ENCODE data around the gene CLCN5.

The CLCN5 gene

DNA sequence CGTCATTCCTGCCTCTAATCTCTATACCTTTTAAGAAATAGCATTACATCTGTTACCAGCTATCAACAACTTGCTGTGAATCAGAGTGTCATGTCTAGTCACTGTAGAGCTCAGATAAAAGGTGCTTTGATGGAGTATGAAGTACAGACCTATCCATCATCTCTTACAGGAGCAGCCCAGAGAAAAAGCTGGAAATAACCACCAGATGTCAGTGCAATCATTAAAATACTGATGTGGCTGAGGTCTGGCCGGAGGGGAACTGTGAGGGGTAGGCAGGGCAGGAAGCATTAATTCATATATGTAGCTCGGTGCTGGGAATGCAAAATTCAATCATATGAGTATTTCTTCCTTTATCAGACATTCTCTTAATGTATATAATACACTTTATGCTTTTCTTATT is 177.8 kb downstream of the CLCN5 start:
- Histone ChIP-seq H4K20me1 (ENCODE audit: low read depth, low read length) (no peaks in the 10 kb centered on the region), H3K36me3 (ENCODE audit: low read length) (no peaks in the 10 kb centered on the region), H3K4me2 (ENCODE audit: low read depth, low read length, poor library complexity, severe bottlenecking) (no peak overlapping the region), H2AFZ (ENCODE audit: low read depth, low read length, severe bottlenecking) (no peak overlapping the region), H3K9ac (ENCODE audit: low read length) (no peak overlapping the region), H3K9me3 (ENCODE audit: insufficient read depth, low read length) (no peaks in the 10 kb centered on the region), H3K27me3 (ENCODE audit: low read length) (no peaks in the 10 kb centered on the region), H3K9me2 (replicated peaks; ENCODE audit: insufficient read depth, low read length) (no peaks in the 10 kb centered on the region), H3K79me2 (ENCODE audit: insufficient read depth, low read length) (no peaks in the 10 kb centered on the region), H3F3A (ENCODE audit: insufficient read depth) (no peaks in the 10 kb centered on the region), H3K4me3 (ENCODE audit: insufficient read depth, low read length, poor library complexity, severe bottlenecking) (no peak overlapping the region), H3K27ac (ENCODE audit: low read depth, low read length) (no peak overlapping the region)
- no peak for TF ChIP-seq EZH2phosphoT487 (conservative IDR thresholded peaks at IDR 0.05; ENCODE audit: low read length)
- TF ChIP-seq, protein P1, sequence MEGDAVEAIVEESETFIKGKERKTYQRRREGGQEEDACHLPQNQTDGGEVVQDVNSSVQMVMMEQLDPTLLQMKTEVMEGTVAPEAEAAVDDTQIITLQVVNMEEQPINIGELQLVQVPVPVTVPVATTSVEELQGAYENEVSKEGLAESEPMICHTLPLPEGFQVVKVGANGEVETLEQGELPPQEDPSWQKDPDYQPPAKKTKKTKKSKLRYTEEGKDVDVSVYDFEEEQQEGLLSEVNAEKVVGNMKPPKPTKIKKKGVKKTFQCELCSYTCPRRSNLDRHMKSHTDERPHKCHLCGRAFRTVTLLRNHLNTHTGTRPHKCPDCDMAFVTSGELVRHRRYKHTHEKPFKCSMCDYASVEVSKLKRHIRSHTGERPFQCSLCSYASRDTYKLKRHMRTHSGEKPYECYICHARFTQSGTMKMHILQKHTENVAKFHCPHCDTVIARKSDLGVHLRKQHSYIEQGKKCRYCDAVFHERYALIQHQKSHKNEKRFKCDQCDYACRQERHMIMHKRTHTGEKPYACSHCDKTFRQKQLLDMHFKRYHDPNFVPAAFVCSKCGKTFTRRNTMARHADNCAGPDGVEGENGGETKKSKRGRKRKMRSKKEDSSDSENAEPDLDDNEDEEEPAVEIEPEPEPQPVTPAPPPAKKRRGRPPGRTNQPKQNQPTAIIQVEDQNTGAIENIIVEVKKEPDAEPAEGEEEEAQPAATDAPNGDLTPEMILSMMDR (IDR thresholded peaks at IDR 0.05; ENCODE audit: insufficient read depth, low read length, poor library complexity, severe bottlenecking): no peak

DNA sequence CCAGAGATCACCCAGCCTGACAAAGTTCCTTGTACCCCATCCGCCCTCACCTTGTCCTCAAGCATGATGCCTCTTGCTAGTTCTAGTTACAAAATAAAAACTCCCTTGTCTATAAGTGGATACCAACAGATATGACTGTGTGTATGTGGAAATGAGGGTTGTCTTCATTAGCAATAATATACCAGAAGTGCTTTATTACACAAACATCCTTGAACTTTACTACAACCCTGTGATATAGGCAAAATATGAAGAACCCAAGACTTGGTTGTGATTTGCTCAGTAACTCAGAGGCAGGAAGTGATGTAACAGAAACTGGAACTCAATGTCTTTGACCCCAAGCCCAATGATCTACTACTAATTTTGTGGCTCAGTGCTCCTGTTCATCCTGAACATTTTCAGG is 180.8 kb downstream of the CLCN5 start:
- H3K9ac ChIP-seq (ENCODE audit: low read length): no peak overlapping the region
- H4K20me1 ChIP-seq (ENCODE audit: low read depth, low read length): no peaks in the 10 kb centered on the region
- H3K79me2 ChIP-seq (ENCODE audit: insufficient read depth, low read length): no peaks in the 10 kb centered on the region
- no peak overlapping the region for H3K27ac ChIP-seq (ENCODE audit: low read depth, low read length)
- H3K9me2 ChIP-seq (replicated peaks; ENCODE audit: insufficient read depth, low read length): no peaks in the 10 kb centered on the region
- H3F3A ChIP-seq (ENCODE audit: insufficient read depth): no peaks in the 10 kb centered on the region
- H3K9me3 ChIP-seq (ENCODE audit: insufficient read depth, low read length): no peaks in the 10 kb centered on the region
- no peak overlapping the region for H2AFZ ChIP-seq (ENCODE audit: low read depth, low read length, severe bottlenecking)
- no peak for TF ChIP-seq EZH2phosphoT487 (conservative IDR thresholded peaks at IDR 0.05; ENCODE audit: low read length)
- TF ChIP-seq, protein P1 (IDR thresholded peaks at IDR 0.05; ENCODE audit: insufficient read depth, low read length, poor library complexity, severe bottlenecking): no peak
- H3K27me3 ChIP-seq (ENCODE audit: low read length): no peaks in the 10 kb centered on the region
- no peak overlapping the region for H3K4me2 ChIP-seq (ENCODE audit: low read depth, low read length, poor library complexity, severe bottlenecking)
- H3K4me3 ChIP-seq (ENCODE audit: insufficient read depth, low read length, poor library complexity, severe bottlenecking): no peak overlapping the region
- no peaks in the 10 kb centered on the region for H3K36me3 ChIP-seq (ENCODE audit: low read length)

DNA sequence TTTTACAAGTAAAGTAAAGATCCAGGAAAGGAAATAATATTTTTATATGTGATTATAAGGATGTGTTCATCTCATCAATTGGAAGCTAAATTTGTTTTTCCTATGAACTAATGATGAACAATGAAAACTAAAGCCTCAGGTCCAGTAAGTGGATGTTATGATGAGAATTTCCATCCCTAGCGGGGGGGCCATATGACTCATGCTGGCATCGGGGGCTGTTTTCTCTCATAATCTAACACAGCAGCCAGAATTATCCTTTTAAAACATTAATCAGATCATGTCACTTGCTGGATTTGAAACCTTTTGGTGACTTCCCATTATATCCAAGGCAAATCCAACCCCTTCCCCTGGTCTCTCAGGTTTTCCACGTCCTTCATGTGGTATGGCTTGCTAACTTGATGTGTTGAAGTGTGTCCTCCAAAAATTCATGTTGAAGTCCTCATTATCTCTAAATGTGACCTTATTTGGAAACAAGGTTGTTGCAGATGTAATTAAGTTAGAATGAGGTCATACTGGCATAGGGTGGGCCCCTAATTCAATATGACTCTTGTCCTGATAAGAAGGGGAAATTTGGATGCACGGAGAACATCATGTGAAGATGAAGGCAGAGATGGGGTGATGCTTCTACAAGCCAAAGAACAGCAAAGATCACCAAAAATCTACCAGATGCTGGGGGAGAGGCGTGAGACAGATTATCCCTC is 181.6 kb downstream of the CLCN5 start:
- H3K27me3 ChIP-seq (ENCODE audit: low read length): no peaks in the 10 kb centered on the region
- no peaks in the 10 kb centered on the region for H3F3A ChIP-seq (ENCODE audit: insufficient read depth)
- H4K20me1 ChIP-seq (ENCODE audit: low read depth, low read length): no peaks in the 10 kb centered on the region
- H3K27ac ChIP-seq (ENCODE audit: low read depth, low read length): no peak overlapping the region
- H3K9me3 ChIP-seq (ENCODE audit: insufficient read depth, low read length): no peaks in the 10 kb centered on the region
- no peak overlapping the region for H3K9ac ChIP-seq (ENCODE audit: low read length)
- H3K9me2 ChIP-seq (replicated peaks; ENCODE audit: insufficient read depth, low read length): no peaks in the 10 kb centered on the region
- H3K4me2 ChIP-seq (ENCODE audit: low read depth, low read length, poor library complexity, severe bottlenecking): no peak overlapping the region
- H3K36me3 ChIP-seq (ENCODE audit: low read length): no peaks in the 10 kb centered on the region
- H3K79me2 ChIP-seq (ENCODE audit: insufficient read depth, low read length): no peaks in the 10 kb centered on the region
- H3K4me3 ChIP-seq (ENCODE audit: insufficient read depth, low read length, poor library complexity, severe bottlenecking): no peak overlapping the region
- no peak for TF ChIP-seq EZH2phosphoT487 (conservative IDR thresholded peaks at IDR 0.05; ENCODE audit: low read length)
- TF ChIP-seq, protein P1 (IDR thresholded peaks at IDR 0.05; ENCODE audit: insufficient read depth, low read length, poor library complexity, severe bottlenecking): no peak
- no peak overlapping the region for H2AFZ ChIP-seq (ENCODE audit: low read depth, low read length, severe bottlenecking)

Data from SU-DHL-6 (cell line).